HUDEP-2 (cell line): ENCODE measurements around the gene OSTF1.

Experiments used
- DNase-seq, 76 experiments: peaks; one replicate each; lab custom pipeline; 2025; ENCODE audit not compliant: unreplicated experiment in 76 of 76; lab: John Stamatoyannopoulos, UW

The OSTF1 gene

GRCh38 chr9:75112789-75113188 is 24.5 kb downstream of the OSTF1 start:
- no peak for DNase-seq

GRCh38 chr9:75116306-75116705 is 28.0 kb downstream of the OSTF1 start:
- no peak for DNase-seq

GRCh38 chr9:75117564-75117963 is 29.2 kb downstream of the OSTF1 start:
- no peak for DNase-seq

- DNase-seq: no peak
Measured at GRCh38 chr9:75120686-75121085, 32.4 kb downstream of the OSTF1 start.

- no peak for DNase-seq
Measured at GRCh38 chr9:75121914-75122558, 33.7 kb downstream of the OSTF1 start.

- DNase-seq: no peak
Measured at GRCh38 chr9:75123696-75124095, 35.4 kb downstream of the OSTF1 start.

- no peak for DNase-seq
Measured at GRCh38 chr9:75128535-75128934, 40.2 kb downstream of the OSTF1 start.

GRCh38 chr9:75130172-75130571 is 41.9 kb downstream of the OSTF1 start:
- DNase-seq: no peak

GRCh38 chr9:75130621-75131230 is 42.4 kb downstream of the OSTF1 start:
- DNase-seq: no peak

GRCh38 chr9:75131700-75132099 is 43.4 kb downstream of the OSTF1 start:
- no peak for DNase-seq

- no peak for DNase-seq
Measured at GRCh38 chr9:75132244-75132643, 43.9 kb downstream of the OSTF1 start.

- DNase-seq: no peak
Measured at GRCh38 chr9:75133396-75133795, 45.1 kb downstream of the OSTF1 start.

GRCh38 chr9:75134495-75134894 is 46.2 kb downstream of the OSTF1 start:
- no peak for DNase-seq

- no peak for DNase-seq
Measured at GRCh38 chr9:75138260-75139040, 50.1 kb downstream of the OSTF1 start.

- DNase-seq: no peak
Measured at GRCh38 chr9:75139201-75139600, 50.9 kb downstream of the OSTF1 start.

GRCh38 chr9:75140261-75140660 is 51.9 kb downstream of the OSTF1 start:
- DNase-seq: no peak

GRCh38 chr9:75142202-75142601 is 53.9 kb downstream of the OSTF1 start:
- no peak for DNase-seq

GRCh38 chr9:75146229-75146628 is 57.9 kb downstream of the OSTF1 start:
- DNase-seq: no peak

GRCh38 chr9:75147638-75148037 is 59.3 kb downstream of the OSTF1 start:
- no peak for DNase-seq

- DNase-seq: no peak
Measured at GRCh38 chr9:75148561-75148960, 60.2 kb downstream of the OSTF1 start.

- no peak for DNase-seq
Measured at GRCh38 chr9:75149841-75150241, 61.5 kb downstream of the OSTF1 start.

GRCh38 chr9:75150512-75150911 is 62.2 kb downstream of the OSTF1 start:
- no peak for DNase-seq
